ENCODE data around the gene GAS2.

Gene GAS2

DNA sequence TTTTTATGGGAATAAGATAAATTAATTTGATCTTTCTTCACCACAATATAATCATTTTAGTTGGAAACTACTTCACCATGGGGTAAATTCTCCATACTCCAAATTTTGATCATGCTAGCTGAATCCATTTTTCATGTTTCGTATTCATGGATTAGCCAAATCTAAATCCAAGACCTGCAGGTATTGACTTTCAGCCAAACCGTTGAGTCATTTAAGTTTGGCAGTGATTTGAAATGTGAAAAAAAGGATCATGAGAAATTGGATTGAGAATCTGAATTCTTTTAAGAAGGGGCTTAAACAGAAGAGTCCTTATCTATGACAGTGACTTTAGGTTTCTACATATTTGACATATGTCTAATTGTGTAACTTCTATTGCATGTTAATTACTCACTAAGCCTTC lies 5.3 kb downstream of the GAS2 start:
- no peak for DNase-seq (ENCODE audit: low read depth in 1 of 2, low spot score in 1 of 2)

DNA sequence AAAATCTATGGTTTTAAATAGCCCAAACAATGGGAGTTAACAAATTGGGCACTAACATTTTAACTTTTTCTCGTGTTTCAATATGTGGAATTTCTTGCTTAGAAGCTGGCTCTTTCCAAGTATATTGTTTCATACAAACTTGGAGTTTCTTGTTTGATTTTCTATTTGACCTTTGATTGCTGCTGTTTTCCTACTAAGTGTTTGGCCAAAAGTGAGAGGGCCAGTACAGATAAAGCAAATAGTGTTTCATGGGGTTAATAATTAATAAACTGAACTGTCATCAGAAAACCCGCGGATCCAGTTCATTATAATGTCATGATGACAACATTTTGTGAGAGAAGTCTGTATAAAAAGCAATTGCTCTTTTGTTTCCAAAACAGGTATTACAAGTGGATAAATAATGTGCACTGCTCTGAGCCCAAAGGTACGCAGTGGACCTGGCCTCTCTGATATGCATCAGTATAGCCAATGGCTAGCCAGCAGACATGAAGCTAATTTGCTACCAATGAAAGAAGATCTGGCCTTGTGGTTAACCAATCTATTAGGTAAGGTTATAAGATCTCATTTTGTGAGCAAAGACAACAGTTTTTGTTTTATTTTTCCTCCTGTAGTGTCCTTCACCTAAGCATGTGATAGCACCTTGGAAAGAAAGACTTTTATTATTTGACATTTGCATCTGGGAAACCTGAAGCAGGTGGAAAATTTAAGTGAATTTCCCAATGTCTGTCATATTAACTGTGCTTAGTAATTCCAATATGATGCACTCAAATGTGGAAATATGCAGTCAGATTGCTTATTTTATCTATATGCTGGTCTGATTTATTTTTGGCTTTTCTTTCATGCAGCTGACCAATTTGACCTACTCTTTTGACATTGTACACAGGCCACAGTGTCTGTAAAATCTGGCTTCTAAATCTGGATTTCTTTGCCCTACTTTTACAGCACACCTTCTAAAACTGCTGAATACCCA lies 8.3 kb downstream of the GAS2 start:
- no peak for DNase-seq (ENCODE audit: low read depth in 1 of 2, low spot score in 1 of 2)

DNA sequence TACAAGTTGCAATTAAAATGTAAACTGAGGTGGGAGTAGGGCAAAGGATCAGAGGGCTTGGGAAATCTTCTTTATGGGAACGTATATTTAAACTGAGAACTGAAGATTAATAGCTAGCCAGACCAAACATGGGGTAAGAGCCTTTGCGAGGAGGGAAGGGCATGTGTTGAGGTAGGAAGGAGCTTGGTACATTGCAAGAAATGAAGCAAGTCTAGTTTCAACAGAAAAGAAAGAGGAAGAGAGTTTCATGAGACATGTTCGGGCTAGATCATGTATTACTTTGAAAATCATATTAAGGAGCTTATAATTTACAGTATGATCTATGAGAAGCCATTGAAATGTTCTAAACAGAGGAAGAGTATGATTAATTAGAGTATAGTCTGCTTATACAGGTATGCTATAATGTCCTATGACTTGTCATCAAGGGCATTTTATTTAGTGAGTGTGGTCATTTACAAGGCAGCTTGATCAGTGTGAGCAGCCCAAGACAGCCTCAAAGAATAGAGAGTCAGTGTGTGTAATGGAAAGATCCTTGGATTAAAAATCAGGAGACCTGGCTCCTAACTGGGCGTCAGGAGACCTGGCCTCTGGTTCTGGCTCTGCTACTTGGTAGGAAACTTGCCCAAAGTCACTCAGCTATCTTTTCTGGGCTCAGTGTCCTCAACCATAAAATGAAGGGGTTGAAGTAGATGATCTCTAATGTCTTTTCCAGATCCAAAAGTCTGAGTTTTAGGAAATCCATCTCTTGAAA lies 10.9 kb downstream of the GAS2 start:
- no peak for DNase-seq (ENCODE audit: low read depth in 1 of 2, low spot score in 1 of 2)

DNA sequence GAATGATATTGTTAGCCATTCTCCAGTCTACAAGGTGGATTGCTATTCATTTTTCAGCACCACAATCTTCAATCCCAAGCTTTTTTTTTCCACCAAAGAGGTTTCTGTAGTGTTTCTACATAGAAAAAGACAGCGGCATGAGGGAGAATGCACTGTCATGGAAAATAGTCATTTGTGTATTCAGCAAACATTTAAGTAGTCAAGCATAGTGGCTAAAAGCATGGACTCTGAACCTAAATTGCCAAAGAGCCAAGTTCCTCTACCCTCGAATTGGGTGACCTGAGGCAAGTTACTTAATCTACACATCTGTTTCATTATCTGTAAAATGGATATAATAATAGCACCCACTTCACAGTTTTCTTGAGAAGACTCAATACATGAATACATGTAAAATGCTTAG lies 14.2 kb downstream of the GAS2 start:
- DNase-seq (ENCODE audit: low read depth in 1 of 2, low spot score in 1 of 2), result no peak

DNA sequence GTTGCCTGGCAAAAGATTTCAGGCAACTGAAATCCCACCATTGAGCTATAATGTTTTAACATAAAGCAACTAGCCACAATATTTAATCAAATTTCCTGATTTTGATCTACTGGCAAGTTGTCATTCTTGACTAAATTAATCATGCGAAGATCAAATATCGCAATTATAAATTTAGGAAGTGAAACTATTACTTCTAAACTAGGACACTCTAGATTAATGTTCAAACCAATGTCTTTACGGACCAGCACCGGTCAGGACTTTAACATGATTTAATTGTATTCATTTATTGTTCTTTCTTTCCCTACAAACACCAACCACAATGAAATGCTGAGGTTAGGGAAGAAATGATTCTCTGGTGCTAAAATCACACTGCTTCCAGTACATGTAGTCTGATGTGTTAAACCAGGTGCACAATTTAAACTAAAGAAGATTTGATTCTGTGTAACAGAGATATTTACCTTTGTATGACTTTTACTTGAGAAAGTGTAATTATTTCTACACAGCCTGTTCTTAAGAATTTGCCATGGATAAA lies 14.9 kb downstream of the GAS2 start:
- no peak for DNase-seq (ENCODE audit: low read depth in 1 of 2, low spot score in 1 of 2)

DNA sequence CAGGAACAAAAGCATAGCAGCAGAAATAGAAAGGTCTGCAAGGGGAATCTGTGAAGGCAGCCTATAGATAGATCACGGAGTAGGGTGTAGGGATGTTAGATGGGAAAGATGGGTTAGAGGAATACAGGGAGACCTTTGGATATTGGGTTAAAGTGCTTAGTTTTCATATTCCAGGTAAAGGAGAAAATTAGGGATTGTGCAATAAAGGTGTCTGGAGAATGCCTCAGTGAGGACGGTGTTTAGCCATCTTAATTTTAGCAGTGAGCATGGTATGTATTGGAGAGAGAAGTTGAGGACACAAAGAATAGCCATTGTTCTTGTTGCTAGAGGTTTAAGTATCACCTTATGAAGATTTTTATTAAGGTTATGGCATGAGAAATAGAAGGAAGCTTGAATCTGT lies 17.7 kb downstream of the GAS2 start:
- DNase-seq (ENCODE audit: low read depth in 1 of 2, low spot score in 1 of 2), result no peak

DNA sequence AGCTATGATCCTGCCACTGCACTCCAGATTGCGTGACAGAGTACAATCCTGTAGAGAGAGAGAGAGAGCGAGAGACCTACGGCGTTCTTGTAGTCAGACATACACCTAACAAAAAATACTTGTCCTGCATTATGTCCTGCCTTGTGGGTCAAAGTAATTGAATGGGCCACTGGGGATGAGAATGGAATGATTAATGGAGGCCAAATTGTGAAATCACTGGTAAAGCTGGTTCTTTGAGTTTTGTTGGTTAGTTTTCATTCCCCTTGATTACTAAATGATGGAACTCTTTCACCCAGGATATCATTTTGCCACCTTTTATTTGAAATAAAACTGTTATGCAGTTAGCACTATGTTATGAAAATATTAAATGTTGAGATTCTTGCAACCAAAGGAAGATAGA lies 18.7 kb downstream of the GAS2 start:
- DNase-seq (ENCODE audit: low read depth in 1 of 2, low spot score in 1 of 2), result no peak

DNA sequence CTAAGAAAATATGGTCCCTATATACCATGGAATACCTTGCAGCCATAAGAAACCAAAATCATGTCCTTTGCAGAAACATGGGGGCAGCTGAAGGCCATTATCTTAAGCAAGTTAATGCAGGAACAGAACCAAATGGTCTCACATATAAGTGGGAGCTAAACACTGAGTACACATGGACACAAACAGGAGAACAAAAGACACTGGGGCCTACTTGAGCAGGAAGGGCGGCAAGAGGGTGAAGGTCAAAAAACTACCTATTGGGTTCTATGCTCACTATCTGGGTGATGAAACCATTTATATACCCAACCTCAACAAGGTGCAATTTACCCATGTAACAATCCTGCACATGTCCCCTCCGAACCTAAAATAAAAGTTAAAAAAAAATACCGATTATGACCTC lies 22.5 kb downstream of the GAS2 start:
- no peak for DNase-seq (ENCODE audit: low read depth in 1 of 2, low spot score in 1 of 2)

DNA sequence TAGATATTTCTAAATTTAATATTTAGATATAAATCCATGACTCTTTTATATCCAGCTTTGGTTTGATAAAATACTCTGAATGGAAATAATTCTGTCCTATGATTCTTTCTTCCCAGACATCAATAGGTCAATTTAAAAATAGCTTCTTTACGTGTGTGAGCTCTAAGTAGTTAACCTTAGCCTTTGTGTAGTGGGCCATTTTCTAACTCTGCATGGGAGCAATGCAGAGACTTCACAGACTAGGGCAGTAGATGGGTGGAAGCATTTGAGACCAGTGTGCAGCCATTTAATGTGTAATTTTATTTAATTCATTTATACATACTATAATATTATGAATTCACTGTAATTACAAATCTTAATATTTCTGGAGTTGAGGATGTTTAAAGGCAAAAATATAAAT lies 23.8 kb downstream of the GAS2 start:
- no peak for DNase-seq (ENCODE audit: low read depth in 1 of 2, low spot score in 1 of 2)

DNA sequence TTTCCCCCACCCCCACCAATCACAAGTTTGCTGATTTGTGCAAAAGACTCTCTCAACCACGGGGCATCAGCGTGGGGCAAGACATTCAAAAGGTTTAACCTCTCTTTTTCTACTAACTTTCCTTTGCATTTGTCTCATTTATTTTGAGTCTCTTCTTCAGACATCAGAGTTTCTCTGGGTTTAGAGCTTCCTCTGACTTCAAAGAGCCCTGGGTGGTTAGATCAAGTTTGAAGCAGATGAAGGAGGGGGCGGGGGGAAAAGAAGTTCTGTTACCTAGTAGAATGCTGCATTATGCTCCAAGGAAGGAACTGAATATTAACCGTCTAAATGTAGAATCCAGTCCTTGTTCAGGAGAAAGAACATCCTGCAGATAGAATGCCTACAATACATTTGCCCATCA lies 24.5 kb downstream of the GAS2 start:
- DNase-seq (ENCODE audit: low read depth in 1 of 2, low spot score in 1 of 2), result no peak

DNA sequence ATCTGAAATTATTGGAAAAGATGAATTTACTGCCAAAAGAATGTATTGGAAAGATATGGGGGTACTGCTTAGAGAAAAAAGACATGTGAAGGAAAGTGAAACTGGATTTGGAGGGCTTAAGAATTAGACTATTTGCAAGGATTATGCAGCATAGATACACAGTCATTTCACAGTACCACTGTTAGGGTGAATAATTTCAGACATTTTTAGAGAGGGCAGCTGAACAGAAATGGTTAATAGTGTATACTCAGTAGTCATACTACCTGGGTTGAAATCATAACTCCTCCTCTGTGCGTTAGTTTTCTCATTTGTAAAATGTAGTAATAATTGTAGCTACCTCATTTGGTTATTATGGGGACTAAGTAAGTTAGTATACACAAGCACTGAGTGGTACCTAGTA lies 33.0 kb downstream of the GAS2 start:
- DNase-seq (ENCODE audit: low read depth in 1 of 2, low spot score in 1 of 2), result no peak

DNA sequence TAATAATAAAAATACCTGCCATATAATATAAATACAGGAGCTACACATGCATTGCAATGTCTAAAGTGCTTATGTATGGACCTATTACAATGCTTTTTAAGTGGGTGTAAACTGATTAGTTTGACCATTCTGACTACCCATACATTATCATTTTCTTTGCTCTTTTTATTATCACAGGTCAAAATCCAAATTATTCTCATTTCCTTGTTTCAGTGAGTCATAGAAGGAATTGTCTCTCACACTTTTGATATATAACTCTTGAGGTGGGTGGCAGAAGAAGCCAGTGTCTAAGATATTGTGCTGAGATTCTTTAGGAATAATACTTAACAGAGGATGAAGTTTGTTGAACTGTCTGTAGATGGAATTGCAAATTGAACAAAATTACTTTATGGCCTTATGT lies 35.6 kb downstream of the GAS2 start:
- DNase-seq (ENCODE audit: low read depth in 1 of 2, low spot score in 1 of 2), result no peak

DNA sequence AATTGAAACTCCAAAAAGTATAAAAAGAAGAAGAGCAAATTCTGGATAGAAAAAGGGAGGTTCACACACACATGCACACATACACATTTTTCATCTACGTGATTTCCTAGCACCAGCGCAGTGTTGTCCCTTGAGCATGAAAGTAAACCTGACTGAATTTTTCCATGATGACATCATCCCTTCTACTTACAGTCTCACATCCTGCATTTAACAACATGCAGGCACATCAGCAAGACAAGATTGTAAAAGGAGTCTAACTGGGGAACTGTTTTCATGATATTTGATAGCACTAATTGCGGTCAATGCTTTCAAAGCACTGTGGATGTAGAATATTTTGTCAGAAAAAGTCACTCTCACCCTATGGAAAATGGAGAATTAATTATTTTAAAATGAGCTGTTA lies 36.6 kb downstream of the GAS2 start:
- DNase-seq (ENCODE audit: low read depth in 1 of 2, low spot score in 1 of 2), result no peak

DNA sequence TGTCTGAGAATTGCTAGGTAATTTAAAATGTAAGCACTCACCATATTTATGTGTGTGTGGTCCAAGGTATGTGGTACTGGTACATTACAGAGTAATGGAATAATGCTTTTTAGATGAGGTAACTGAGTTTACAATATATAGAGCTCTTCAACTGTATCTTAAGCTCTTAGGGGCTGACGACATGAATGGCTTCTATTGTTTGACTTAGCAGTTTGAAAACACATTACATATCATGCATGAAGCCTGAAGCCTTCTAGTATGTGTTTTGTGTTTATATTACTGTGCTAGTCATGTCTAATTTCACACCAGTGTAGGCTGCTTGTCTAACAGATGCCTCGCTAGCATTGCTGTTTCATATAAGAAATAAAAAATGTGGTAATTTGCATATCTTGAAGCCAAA lies 37.2 kb downstream of the GAS2 start:
- DNase-seq (ENCODE audit: low read depth in 1 of 2, low spot score in 1 of 2), result no peak

DNA sequence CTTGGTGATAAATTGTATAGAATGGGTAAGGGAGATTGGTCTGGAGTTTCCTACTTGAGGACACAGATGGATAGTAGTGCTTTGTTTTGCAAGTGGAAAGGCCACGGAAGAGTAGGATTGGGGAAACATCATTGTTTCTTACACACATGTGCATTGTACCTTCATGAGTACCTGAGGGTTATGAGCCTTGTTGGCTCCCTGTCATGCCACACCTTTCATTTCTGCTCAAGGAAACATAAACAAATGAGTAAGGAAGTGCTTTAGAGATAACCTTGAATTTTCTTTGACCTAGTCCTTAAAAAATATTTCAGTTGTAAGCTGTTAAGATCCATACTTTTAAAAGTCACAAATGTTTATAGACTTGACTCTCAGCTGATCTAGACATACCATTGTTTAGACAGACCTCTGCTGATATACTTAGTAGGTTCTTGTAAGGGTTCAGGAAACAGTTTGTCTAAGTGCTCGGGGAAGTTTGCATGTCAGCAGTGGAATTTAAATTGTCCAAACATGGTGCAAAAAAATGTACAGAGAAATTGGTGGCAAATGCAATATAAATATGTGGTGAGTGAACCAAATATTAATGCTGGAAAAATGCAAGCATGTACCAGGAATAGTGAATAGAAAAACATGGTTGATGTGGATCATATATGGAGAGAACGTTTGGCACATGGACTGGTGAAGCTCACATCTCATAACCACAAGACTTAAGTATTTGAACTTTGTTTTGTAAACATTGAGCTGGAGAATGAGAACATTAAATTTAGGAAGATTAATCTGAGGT lies 40.9 kb downstream of the GAS2 start:
- no peak for DNase-seq (ENCODE audit: low read depth in 1 of 2, low spot score in 1 of 2)

DNA sequence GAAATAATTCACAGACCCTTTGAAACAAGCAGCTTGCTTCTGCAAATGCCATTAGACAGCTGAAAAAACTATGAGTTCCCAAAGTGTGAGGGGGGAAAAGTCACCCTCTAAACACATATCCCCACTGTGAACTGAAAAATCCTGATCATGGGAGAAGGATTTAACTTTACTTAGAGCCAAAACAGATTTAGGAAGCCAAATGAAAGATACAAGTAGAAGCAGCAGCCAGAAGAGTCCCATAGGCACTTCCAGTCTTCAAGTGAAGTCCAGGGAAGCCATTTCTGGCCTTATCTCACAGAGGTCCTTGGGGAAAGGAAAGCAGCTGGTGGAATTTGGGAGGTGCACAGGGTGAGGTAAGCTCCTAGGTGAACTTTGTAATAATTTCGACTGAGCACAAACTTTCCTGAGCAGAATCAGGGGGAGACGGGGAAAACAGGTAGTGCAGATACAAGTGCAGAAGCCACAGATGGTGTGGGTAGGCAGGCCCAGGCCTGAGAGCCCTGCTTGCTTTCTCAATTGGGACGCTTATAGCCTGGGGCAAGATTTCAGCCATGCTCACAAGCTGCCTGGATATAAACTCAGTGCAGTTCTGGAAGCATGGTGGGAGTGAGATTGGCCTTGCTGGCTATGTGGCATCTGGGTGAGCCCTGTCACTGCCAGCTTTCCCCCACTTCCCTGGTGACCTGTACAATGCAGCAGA lies 44.8 kb downstream of the GAS2 start:
- no peak for DNase-seq (ENCODE audit: low read depth in 1 of 2, low spot score in 1 of 2)

DNA sequence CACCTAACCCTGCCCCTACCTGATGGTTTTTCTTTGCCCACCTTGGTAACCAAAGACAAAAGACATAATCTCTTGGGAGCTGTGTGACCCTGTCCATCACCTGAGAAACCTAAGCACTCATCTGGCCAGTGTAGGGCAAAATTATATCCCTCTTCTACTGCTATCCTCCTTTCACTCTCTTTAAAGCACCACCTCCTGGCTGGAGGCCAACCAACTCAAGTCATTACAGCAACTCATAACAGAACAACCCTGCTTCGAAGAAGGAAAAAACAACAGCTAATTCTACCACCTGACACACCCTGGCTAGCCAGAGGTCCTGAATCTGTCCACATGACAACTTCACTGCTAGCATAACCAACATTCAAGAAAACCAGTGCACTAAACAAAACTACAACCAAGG lies 45.5 kb downstream of the GAS2 start:
- no peak for DNase-seq (ENCODE audit: low read depth in 1 of 2, low spot score in 1 of 2)

DNA sequence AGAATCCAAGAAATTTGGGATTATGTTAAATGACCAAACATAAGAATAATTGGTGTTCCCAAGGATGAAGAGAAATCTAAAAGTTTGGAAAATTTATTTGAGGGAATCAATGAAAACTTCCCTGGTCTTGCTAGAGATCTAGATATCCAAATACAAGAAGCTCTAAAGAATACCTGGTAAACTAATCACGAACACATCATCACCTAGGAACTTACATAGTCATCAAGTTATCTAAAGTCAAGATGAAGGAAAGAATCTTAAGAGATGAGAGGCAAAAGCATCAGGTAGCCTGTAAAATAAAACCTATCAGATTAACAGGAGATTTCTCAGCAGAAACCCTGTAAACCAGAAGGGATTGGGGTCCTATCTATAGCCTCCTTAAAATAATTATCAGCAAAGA lies 46.9 kb downstream of the GAS2 start:
- no peak for DNase-seq (ENCODE audit: low read depth in 1 of 2, low spot score in 1 of 2)

DNA sequence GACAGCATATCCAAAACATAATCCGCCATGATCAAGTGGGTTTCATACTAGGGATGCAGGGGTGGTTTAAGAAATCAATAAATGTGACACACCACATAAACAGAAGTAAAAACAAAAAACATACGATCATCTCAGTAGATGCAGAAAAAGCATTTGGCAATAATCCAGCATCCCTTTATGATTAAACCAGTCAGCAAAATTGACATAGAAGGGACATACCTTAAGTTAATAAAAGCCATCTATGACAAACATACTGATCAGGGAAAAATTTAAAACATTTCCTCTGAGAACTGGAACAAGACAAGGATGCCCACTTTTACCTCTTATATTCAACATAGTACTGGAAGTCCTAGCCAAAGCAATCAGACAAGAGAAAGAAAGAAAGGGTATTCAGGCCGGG lies 49.6 kb downstream of the GAS2 start:
- no peak for DNase-seq (ENCODE audit: low read depth in 1 of 2, low spot score in 1 of 2)

DNA sequence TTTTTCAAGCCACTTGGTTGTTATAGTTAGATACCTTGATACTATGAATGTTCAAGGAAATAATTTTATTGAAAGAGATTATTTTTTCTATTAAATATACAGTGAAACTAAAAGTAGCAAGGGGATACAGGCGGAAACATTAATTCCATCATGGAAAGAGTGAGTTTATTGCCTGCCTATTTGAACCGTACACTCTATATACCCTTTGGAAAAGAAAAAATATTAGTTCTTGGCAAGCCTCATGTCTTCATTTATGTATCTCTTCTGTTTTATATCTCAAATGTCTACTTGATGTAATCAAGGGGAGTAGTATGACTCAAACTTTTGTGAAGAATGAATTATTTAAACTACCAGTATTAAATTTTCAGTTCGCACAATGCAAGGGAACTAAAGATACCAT lies 54.0 kb downstream of the GAS2 start:
- no peak for DNase-seq (ENCODE audit: low read depth in 1 of 2, low spot score in 1 of 2)

DNA sequence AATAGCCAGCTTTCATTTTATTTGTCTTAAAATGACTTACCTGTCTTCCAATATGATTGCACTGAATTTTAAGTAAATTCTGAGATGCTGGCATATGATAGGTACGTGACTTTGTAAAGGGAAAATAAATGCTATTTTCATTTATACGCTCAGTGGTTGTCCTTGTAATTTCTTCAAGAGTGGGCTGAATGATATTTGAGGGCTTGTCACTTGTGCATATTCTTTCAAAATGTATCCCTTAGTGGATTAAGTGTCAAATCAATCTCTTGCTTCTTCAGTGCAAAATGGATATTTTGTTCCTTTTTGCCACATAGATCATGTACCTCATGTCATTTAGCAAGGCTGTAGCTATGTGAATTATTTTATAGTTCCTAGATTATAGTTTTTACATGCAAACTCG lies 56.9 kb downstream of the GAS2 start:
- DNase-seq (ENCODE audit: low read depth in 1 of 2, low spot score in 1 of 2), result no peak
